Spleen (tissue), 11 donors: ENCODE measurements around the gene ARRDC3. TPM values are rescaled to one million over a fixed set of nuclear protein-coding genes. Genes with fewer than 3 reads are reported as not detected.

Experiments
- DNase-seq: peaks from one replicate; pipeline ENCODE4 v3.0.0-alpha.2; 2020
- H3K27ac ChIP-seq, 8 donors: fragments of 200-600 bp; sonication (generic) in 7 of 8; 1 replicate in 4 of 8; 2 replicates in 4 of 8; pipeline versions ENCODE4 v1.5.0 to v1.8.0; 2016 to 2021; ENCODE audit warnings: inconsistent platforms in 4 of 8, mild to moderate bottlenecking in 4 of 8, moderate library complexity in 1 of 8
- H3K27me3 ChIP-seq, 7 donors: fragments of 200-600 bp; sonication (generic) in 6 of 7; replicated peaks in 1 of 7; 1 replicate in 4 of 7; 2 replicates in 3 of 7; pipeline versions ENCODE4 v1.5.0 to v1.8.0; 2016 to 2021; ENCODE audit warnings: inconsistent platforms in 3 of 7, mild to moderate bottlenecking in 1 of 7
- H3K36me3 ChIP-seq, 6 donors: fragments of 200-600 bp; sonication (generic) in 5 of 6; 1 replicate in 4 of 6; 2 replicates in 2 of 6; pipeline versions ENCODE4 v1.5.0 to v1.8.0; 2016 to 2021; ENCODE audit warnings: inconsistent platforms in 2 of 6
- H3K4me1 ChIP-seq, 6 donors: fragments of 200-600 bp; sonication (generic) in 5 of 6; 1 replicate in 3 of 6; 2 replicates in 3 of 6; pipeline versions ENCODE4 v1.5.0 to v1.8.0; 2016 to 2021; ENCODE audit warnings: inconsistent platforms in 3 of 6
- H3K4me3 ChIP-seq, 8 donors: fragments of 200-600 bp; sonication (generic) in 7 of 8; 1 replicate in 4 of 8; 2 replicates in 4 of 8; pipeline versions ENCODE4 v1.5.0 to v1.8.0; 2016 to 2021; ENCODE audit warnings: inconsistent platforms in 4 of 8, mild to moderate bottlenecking in 4 of 8, moderate library complexity in 2 of 8
- H3K9me3 ChIP-seq, 8 donors: fragments of 200-600 bp; sonication (generic) in 7 of 8; 1 replicate in 4 of 8; 2 replicates in 4 of 8; pipeline versions ENCODE4 v1.5.0 to v1.8.0; 2016 to 2021; ENCODE audit warnings: inconsistent platforms in 4 of 8
- POLR2A ChIP-seq, 3 donors: fragments of 450-650 bp; IDR thresholded peaks; one replicate each; pipeline ENCODE4 v1.5.1; 2017; ENCODE audit warnings: antibody characterized with exemption in 3 of 3, mild to moderate bottlenecking in 1 of 3
- POLR2AphosphoS5 ChIP-seq, 3 donors: sonication (generic); formaldehyde crosslinking; IDR thresholded peaks; one replicate each; pipeline ENCODE4 v1.5.1; 2017; ENCODE audit warnings: antibody characterized with exemption in 3 of 3
- WGBS, 5 donors: extraction: QIAGEN DNeasy Blood & Tissue Kit in 3 of 5; methylation state at CpG; one replicate each; pipeline versions ENCODE4 v1.1.5 to v1.1.7; 2013 to 2018; 5-methylcytosine and 5-hydroxymethylcytosine counted together
- intact Hi-C: fragments of 100-400 bp; cut with DNase I; formaldehyde crosslinking; loops from one replicate; pipeline ENCODE4 v1.15.0; 2023; ENCODE audit warnings: low total_unique reads
- polyA plus RNA-seq, 3 donors: library from polyadenylated mRNA; stranded (reverse); fragments of 200-250 nt; gene quantifications; one replicate each; pipeline ENCODE4 v1.2.1, GENCODE V29; 2013
- total RNA-seq, 7 donors: library from RNA; depleted of rRNA in 3 of 7; stranded (reverse); fragments of >200 nt in 3 of 7; fragmentation: NEBNext Ultra II Directional in 4 of 7; extraction: Animal tissue kit (Norgen Biotek cat#: 25700) in 4 of 7; gene quantifications; one replicate each; pipeline versions ENCODE4 v1.1.0 to v1.2.1, GENCODE V29; 2016 to 2021
- TF ChIP-seq, protein P1 (sequence below), 11 experiments: fragments of 200-600 bp in 7 of 11; fragments of 450-650 bp in 4 of 11; sonication (generic) in 4 of 11; IDR thresholded peaks in 8 of 11; conservative IDR thresholded peaks in 3 of 11; 1 replicate in 7 of 11; 2 replicates in 4 of 11; pipeline versions ENCODE4 v1.4.0 to v1.8.0; 2016 to 2021; ENCODE audit warnings: antibody characterized with exemption in 11 of 11, inconsistent platforms in 4 of 11, mild to moderate bottlenecking in 1 of 11
- donor health status: healthy with polysubstance abuse.
- donor health status: DM: no; HTN: no; CAD: no; lungs with moderate emphysema.
- donor health status: DM: no; HTN: no; CAD: no.
- donor health status: Bipolar disorder and iron deficiency.
- donor health status: healthy.
- donor health status: DM: no; HTN: no; CAD: no.
- donor health status: DM: yes; HTN: yes; CAD: no.

ARRDC3 gene
- total and polyA plus RNA-seq, 10 donors, result 13.7 to 124 (median 41.2) TPM

DNA sequence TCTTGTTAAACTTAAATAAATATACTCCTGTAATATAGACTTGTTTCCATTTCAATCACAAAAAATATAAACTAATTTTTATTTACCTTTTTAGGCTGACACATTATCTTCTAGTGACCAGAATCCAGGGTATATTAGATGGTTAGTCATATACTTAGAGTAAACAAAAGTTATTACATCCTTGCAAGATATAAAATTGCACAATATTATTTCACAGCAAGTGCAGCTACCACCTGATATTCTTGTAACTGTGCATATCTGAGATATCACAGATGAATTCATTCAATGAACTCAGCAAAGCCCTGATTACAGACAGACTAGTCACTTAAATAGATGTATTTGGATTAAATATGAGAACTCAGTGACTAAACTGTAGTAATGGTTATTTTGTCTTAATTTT lies 25.6 kb upstream of the ARRDC3 start:
- Histone ChIP-seq H3K27me3 (no peaks in the 10 kb centered on the region), H3K4me3 (no peak overlapping the region), H3K9me3 (no peaks in the 10 kb centered on the region), H3K36me3 (no peaks in the 10 kb centered on the region), H3K4me1 (no peaks in the 10 kb centered on the region), H3K27ac (no peak overlapping the region)
- no peak for DNase-seq
- TF ChIP-seq, protein P1, sequence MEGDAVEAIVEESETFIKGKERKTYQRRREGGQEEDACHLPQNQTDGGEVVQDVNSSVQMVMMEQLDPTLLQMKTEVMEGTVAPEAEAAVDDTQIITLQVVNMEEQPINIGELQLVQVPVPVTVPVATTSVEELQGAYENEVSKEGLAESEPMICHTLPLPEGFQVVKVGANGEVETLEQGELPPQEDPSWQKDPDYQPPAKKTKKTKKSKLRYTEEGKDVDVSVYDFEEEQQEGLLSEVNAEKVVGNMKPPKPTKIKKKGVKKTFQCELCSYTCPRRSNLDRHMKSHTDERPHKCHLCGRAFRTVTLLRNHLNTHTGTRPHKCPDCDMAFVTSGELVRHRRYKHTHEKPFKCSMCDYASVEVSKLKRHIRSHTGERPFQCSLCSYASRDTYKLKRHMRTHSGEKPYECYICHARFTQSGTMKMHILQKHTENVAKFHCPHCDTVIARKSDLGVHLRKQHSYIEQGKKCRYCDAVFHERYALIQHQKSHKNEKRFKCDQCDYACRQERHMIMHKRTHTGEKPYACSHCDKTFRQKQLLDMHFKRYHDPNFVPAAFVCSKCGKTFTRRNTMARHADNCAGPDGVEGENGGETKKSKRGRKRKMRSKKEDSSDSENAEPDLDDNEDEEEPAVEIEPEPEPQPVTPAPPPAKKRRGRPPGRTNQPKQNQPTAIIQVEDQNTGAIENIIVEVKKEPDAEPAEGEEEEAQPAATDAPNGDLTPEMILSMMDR (IDR thresholded peaks at IDR 0.05 in 8 of 11, conservative IDR thresholded peaks at IDR 0.05 in 3 of 11), result no peak
- TF ChIP-seq POLR2AphosphoS5 (IDR thresholded peaks at IDR 0.05) (no peak), POLR2A (IDR thresholded peaks at IDR 0.05) (no peak)
- intact Hi-C loops, result no loop called here

DNA sequence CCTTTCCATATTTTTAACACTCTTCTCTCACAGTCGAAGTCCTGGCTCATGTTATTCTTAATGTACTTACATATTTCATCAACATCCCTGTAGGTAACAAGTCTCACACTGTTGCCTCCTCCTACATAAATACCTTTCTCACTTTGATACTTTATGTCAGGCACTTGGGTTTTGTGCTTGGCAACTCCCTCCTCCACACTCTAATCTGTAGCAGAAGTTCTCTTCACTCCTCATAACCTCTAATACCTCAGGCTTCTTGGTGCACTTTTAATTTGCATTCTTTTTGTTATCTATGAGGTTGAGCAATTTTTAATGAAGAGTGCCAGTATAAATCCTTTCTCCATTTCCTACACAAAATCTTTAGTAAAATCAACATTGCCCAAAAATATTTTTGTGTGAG lies 24.1 kb upstream of the ARRDC3 start:
- TF ChIP-seq POLR2AphosphoS5 (IDR thresholded peaks at IDR 0.05) (no peak), POLR2A (IDR thresholded peaks at IDR 0.05) (no peak)
- TF ChIP-seq, protein P1 (IDR thresholded peaks at IDR 0.05 in 8 of 11, conservative IDR thresholded peaks at IDR 0.05 in 3 of 11), result no peak
- WGBS, 5 donors, result 80 to 98% (median 90%) methylated on average over 1 of the region's 1 CpG
- Histone ChIP-seq H3K27ac (no peak overlapping the region), H3K9me3 (no peaks in the 10 kb centered on the region), H3K27me3 (no peaks in the 10 kb centered on the region), H3K4me1 (no peaks in the 10 kb centered on the region), H3K4me3 (no peak overlapping the region), H3K36me3 (no peaks in the 10 kb centered on the region)
- DNase-seq, result no peak
- intact Hi-C loops, result no loop called here

DNA sequence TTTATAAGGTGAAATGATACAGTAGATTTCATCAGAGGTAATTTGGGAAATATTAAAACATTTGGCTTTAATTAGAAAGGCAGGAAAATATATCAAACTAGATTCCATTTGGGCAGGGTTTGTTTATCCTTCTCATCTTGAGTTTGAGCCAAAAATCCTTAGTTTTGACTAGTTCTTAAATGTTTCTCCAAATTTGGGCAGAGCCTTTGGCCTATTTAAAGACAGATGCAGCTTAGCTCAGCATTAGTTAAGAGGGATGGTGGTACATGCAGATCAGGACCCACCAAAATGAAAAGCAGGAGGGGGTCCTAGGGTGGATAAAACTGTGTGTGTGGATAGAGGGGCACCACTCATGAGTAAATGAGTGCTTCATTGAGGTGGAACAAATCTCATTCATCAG lies 20.3 kb upstream of the ARRDC3 start:
- DNase-seq, result no peak
- no peaks in the 10 kb centered on the region for H3K27me3 ChIP-seq
- no peaks in the 10 kb centered on the region for H3K36me3 ChIP-seq
- H3K27ac ChIP-seq, result no peak overlapping the region
- TF ChIP-seq POLR2A (IDR thresholded peaks at IDR 0.05) (no peak), POLR2AphosphoS5 (IDR thresholded peaks at IDR 0.05) (no peak)
- TF ChIP-seq, protein P1 (IDR thresholded peaks at IDR 0.05 in 8 of 11, conservative IDR thresholded peaks at IDR 0.05 in 3 of 11), result no peak
- no peaks in the 10 kb centered on the region for H3K4me1 ChIP-seq
- no peaks in the 10 kb centered on the region for H3K9me3 ChIP-seq
- intact Hi-C loops, result no loop called here
- H3K4me3 ChIP-seq, result no peak overlapping the region

DNA sequence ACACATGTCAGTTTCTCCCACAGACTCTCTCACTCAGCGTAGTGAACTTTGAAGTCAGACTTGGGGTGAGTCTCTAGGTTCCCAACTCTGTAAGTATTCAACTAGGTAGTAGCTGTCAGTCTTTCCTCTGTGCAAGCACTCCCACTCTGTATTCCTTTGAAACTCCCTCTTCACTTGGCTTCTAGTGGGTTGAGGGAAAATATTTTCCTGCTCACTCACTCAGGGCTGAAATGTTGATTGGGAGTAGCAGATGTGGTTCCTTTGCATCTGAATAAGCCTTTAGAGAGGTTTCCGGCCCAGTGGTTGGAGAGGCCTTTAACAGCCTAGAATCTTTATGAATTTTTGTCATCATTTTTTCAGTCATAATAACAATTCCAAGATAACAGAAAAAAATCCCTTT lies 18.1 kb upstream of the ARRDC3 start:
- H3K27me3 ChIP-seq, result no peaks in the 10 kb centered on the region
- intact Hi-C loops, result no loop called here
- no peaks in the 10 kb centered on the region for H3K36me3 ChIP-seq
- no peak for TF ChIP-seq POLR2A (IDR thresholded peaks at IDR 0.05)
- TF ChIP-seq POLR2AphosphoS5 (IDR thresholded peaks at IDR 0.05), result no peak
- TF ChIP-seq, protein P1 (IDR thresholded peaks at IDR 0.05 in 8 of 11, conservative IDR thresholded peaks at IDR 0.05 in 3 of 11), result no peak
- no peak overlapping the region for H3K27ac ChIP-seq
- no peak overlapping the region for H3K4me3 ChIP-seq
- H3K9me3 ChIP-seq, result no peaks in the 10 kb centered on the region
- no peaks in the 10 kb centered on the region for H3K4me1 ChIP-seq
- 94 to 99% (median 96%) methylated on average over 2 of the region's 2 CpGs for WGBS, 5 donors
- DNase-seq, result no peak
